ENCODE results near the gene ADGRF5.

ADGRF5 gene

DNA sequence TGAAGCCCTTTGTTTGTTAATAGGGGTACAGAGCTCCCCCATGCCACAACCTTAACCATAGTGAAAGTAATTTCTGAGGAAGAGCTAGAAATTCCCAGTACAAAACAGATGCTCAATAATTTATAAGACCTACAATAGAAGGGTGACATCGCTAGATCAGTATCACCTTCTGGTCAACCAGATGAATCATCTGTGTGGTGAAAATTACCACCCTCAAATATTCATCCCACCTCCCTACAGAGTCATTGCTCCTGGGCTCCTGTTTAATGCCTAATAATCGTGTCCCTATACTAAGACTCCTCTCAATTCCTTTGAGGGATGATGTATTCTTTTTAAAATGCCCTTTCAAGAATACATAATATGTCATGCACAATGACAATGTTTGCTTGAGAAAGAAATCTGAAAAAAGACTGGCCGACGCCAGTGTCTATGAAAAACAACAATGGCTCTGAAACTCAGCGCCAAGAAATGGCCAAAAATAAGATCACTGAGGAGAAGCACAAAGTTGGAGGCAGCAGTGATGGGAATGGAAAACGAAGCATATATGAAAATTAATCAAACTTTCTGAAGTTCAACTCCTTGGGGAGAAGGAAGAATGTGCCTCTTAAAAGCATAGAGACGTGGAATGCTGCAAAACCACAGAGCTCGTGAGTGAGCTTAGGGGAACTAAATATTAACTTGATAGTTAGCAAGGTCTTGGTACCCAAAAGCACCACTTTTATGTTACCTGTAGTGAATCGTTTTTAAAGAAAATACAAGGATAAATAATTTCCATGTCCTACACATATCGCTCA, 11.0 kb upstream of the ADGRF5 start:
- no peak for DNase-seq

DNA sequence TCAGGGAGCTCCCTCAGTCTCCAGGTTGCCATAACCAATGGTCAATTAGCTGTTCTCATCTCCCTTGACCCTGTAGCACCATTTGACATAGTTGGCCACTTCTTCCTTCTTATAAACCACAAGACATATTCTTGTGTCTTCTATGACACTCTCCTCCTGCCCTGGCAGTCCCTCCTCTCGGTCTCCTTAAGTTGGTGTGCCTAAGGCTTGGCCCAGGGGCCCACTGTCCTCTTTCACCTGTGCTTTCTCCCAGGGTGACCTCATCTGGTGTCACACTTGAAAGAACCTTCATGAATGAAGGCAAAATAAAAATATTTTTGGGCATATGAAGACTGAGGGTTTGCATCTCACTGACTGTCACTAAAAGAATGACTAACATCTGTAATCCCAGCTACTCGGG, 9.7 kb upstream of the ADGRF5 start:
- DNase-seq = no peak

DNA sequence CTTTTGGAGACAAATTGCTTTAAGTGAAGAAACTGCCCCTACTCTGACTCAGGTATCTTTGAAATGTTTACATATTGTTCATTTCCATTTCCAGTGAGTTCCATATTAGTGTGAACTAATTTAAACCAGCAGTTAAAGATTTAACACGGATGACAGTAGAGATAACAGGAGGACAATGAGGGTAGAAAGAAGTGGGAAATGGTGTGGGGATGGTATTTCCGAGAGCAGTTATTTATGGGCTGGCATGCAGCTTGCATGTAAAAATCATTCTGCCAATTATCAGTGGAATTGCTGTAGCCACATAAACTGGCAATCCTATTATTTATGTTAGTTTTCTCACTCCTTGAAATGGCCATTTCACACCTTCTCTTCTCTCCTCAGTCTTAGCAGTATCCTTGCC, 8.6 kb upstream of the ADGRF5 start:
- DNase-seq = no peak

DNA sequence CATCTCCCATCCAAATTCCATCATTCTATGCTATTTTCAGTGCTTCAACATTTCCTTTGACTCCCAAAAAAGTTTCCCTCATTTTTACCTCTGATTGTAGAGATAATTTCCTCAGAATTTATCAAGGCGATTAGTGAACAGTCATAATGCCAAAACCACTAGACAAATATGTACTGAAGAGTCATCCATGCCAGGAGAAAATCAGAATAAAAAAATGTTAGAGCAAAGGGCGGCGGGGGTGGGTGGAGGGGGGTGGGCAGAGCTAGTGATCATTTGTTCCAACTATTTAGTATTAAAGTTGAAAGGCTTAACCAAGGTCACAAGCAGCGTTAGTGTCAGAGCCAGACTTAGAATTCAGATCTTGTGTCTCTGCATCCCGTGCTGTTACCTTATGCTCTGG, 5.3 kb upstream of the ADGRF5 start:
- DNase-seq = no peak

DNA sequence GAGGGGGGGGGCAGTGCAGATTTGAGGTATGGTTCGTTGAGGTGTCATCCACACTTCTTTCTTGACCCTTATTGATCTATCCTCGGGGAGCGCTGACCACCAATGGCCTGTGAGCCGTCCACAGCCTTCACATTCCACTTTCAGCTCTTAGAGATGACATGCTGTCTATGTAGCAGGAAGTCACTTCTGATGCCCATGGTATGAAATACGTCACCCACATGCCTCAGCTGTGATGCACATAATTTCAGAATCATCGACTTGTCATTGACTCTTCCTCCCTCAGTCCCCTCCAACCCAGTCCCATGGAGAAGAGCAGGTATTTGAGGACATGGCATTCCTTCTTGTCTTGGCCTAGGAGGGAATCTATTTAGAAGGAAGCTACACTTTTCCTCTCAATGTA, 4.7 kb upstream of the ADGRF5 start:
- DNase-seq = no peak

DNA sequence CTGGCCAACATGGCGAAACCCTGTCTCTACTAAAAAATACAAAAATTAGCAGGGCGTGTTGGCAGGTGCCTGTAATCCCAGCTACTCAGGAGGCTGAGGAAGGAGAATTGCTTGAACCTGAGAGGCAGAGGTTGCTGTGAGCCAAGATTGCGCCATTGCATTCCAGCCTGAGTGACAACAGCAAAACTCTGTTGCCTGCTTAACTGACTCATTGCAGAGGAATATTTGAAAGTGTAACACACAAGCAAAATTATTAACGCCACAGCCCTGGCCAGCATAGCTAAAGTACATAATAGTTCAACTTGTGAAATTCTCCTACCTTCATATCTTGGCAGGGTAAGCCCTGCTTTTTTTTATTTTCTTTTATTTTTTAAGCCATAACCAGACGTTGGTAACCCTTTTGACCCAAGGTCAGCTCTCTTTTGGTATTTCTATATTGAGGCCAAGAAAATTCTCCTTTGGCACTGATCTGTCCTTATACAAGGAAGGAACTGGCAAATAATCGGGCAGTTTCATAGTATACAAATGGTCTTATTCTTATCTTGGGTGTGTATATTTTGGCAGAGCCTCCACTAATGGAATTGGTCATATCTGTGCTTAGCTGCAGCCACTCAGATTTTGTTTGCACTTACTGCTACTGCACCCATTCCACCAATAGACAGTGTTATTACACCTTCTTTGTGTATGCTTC, 4.0 kb upstream of the ADGRF5 start:
- no peak for DNase-seq

DNA sequence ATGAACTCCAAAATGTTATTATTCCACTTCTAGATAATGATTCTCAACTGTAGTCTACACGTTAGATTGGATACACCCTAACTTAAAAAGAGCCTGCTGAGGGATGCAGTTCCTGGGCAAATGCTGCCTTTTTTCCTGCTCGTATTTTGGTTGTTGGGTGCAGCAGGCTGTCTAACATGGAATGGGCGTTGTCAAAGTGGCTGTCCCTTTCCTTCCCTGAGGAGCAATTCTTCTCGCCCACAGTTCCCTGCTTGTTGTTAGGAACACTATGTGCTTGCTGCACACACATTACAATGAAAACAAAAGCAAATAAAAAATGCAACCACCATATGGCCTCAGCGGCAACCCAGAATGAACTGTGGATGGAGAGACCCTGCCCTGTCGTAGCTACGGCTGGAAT, 1.7 kb upstream of the ADGRF5 start:
- DNase-seq = no peak

DNA sequence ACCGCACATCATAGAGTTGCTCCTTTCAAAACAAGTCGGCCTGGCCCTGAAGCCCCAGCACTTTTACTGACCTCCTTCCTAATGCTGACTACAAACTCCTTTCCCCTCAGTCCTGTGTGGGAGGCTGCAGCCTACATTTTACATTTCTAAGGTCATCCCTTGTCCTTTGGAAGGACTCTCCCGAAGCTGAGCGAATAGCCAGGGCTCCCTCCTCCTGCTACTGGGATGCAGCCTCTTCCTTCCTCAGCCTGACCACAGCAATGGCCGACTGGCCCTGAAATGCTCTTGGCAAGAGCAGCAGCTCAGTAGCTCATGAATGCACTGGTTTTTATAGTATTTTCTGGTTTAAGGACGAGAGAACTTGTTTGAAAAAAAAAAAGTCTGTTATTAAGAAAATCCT, 679 bp downstream of the ADGRF5 start:
- no peak for DNase-seq

DNA sequence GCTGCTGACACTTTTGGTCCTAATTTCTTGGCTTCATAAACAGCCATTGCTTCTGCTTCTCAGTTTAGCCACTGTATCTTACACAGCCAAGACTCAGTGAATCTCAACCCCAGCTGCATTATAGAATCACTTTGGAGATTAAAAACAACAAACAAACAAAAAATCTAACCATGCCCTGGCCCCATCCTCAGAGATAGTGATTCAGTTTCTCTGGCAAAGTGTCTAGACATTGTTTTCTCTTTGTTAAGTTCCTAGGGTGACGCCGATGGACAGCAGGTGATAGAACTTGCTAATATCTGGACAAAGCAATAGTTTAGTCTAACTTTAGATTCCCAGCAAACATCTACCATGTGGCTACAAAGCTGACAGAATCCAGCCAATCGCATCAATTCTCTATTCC, 2.9 kb downstream of the ADGRF5 start:
- DNase-seq = no peak

DNA sequence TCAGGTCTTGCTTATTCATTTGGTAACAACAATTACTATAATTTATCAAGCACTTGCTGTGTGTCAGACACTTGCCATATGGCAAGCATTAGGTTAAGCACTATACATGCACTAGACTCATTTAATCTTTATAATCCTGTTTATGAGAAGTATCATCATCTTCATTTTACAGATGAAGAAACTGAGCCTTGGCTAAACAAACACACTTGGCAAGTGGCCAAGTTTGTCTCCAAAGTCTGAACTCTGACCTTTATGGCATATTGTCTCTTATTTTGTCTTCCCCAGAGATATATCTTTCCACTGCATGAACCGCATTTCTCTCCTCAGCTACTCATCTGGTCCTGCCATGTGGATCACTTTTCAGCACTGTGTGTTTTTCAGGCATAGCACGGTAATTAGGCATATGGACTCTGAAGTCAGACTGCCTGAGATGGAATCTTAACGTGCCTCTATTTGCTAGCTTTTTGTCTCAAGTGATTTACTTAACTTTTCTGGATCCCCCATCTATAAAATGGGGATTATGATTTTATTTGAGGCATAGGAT, 4.7 kb downstream of the ADGRF5 start:
- DNase-seq = no peak

DNA sequence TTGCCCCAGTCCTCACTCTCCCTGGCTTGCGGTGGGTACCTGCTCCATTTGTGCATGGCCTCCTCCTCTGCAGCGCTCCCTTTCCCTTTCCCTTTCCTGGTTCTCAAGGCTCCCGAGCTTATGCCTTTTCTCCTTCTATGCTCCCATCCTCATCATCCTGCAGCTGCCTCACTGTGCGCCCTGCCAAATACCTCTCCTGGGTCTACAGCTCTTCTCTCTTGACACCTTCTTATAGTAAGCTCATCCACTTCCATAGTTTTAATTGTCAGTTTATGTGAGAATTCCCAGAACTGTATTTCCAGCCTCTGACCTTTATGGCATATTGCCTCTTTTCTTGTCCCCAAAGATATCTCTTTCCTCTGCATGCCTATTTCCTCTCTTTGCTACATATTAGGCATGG, 5.9 kb downstream of the ADGRF5 start:
- DNase-seq = no peak

DNA sequence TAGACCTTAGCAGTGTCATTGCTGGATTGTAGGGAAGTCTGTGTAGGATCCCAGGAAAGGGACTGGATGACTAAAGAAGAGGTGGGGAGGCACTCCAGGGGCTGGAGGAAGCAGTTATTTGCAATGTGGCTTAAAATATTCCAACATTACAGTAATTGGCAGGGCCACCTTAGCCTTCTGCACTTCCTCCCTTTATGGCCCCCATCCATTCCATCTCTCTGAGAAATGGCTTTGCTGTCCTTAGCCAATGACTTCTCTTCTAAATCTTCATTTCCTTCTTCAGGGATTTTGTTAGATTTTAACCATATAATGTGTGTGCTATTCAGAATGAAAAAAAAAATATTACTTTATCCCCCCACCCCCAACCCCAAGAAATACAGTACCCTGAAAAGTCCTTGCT, 6.4 kb downstream of the ADGRF5 start:
- DNase-seq = no peak

DNA sequence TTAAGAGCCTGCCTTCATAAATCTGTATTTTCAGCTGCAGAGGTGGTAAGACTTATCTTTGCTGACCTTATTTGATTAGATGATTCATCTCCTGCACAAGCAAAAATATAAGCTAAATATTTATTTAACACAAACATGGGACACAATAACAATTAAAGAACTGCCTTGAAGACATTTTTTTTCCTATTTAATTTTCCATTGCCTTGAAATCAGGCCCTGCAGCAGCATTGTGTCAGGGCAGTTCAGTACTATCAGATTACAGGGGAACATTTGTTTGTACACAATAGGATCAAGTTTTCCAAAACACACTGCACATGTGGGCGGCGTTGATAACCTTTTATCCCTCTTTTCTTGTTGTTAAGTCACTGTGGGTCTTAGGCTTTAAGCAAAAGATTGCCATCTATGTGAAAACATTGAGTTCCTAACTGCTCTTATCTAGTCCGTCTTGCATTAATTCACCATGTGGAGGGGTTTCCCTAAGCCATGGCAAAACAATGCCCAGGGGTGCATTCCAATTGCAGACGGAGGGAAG, 7.4 kb downstream of the ADGRF5 start:
- DNase-seq = no peak

DNA sequence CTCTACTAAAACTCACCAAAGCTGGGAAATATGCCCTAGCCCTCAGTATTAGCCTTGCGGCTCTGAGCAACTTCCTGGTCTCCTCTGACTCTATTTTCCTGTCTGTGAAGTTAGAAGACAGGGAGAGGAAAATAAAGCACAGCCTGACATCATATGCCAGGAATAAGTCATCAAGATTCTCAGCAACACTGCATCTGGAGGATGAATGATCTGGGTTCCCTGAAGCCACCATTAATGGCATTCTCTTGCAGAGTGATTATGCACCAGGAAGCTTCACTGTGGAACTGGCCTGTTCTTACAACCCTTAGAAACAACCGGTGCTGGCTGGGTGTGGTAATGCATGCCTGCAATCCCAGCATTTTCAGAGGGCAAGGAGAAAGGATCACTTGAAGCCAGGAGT, 12.4 kb downstream of the ADGRF5 start:
- DNase-seq = no peak

DNA sequence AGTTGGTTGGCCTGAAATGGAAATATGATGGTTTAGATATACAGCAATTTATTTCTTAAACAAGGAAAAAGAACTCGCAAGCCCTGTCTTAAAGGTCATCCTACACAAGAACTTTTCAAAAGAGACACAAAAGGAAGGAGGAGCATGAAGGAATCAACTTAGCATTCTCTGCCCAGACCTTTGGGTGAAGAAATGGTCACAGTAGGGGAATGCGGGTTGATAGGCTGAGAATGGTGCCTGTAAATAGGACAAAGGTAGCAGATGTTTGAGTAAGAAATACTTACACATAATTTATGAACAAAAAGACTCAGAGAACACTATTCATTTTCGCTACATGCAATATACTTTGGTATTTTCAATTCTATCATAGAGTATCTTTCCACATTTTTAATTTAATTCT, 15.0 kb downstream of the ADGRF5 start:
- no peak for DNase-seq

DNA sequence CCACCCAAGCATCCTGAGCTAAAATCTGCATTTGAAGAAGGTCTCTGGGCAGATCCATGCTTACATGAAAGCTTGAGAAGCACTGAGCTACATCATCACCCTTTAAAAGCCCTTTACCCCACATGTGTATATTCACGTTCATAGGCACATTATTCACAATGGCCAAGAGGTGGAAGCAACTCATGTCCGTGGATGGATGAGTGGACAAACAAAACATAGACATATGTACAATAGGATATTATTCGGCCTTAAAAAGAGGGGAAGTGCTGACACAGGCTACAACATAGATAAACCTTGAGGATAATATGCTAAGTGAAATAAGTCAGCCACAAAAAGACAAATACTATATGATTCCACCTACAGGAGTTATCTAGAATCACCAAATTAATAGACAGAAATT, 17.6 kb downstream of the ADGRF5 start:
- DNase-seq = no peak

DNA sequence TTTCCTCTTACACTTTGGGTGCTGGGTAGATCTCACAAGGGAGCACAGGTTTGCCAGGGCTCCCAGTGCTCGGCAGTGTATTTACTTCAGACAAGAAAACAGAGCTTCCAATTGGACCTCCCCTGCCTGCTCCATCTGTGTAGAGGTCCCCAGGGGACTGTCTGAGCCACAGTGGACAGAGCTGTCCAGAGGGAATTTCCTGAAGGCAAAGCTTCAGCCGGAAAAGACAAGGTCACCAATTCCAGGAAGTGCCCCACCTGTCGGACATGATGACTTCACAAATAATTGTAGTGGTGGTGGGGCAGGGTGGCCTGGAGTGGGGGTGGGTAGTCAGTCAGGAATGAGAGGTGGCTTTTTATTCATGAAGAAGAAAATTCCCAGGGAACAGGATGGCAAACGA, 18.6 kb downstream of the ADGRF5 start:
- DNase-seq = no peak

DNA sequence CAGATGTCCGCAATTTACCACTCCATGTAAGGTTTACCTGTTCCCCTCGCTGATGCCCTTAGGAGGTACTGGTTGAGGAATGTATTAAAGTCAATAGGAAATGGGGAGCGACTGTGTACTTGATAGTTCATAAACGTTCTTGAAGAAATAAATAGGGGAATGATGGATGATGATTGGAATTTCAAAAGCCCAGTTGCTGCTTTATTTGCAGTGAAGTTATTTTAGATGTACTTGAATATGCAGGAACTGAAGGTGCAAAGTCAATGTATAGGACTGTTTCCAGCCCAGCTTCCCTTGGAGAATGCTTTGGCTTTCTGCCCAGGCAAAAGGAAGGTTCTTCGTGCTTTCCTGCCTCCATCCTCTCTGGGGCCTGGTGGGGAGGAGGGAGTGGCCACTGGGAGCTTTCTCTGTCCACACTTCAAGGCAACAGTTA, 19.8 kb downstream of the ADGRF5 start:
- no peak for DNase-seq

DNA sequence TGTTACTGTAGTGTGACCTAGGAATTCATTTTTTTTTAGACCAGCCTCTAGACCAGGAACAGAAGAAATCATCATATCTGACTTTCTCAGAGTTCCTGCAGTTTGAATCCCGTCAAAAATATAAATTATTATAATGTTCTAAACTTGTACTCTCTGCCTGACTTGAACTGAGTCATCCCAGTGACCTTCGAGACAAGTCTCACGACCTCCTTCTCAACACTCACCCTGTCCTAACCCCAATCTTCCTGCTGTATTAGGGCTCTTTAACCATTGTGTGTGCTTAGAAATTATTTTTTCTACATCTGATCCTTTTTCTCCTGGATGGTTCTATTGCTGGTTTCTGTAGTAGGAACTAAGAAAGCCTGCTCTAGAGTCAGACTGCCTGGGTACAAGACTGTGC, 21.5 kb downstream of the ADGRF5 start:
- DNase-seq = no peak

DNA sequence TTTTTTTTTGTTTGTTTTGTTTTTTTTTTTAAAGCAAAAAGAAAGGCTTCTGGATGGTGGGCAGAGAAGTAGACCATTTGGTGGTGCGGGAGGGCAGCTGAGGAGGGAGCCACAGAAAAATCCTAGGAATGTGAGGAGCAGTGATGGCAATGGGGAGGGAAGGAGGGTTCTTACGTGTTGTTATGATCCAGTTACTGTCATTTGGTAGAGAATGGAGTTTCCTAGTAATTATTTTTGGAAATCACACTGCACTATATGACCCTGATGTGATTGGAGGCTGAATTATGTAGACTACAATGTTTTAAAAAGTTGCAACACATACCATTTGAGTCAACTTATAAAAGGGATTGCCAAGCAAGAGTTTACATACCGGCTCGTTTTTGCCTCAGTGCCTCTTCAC, 22.1 kb downstream of the ADGRF5 start:
- DNase-seq = no peak

DNA sequence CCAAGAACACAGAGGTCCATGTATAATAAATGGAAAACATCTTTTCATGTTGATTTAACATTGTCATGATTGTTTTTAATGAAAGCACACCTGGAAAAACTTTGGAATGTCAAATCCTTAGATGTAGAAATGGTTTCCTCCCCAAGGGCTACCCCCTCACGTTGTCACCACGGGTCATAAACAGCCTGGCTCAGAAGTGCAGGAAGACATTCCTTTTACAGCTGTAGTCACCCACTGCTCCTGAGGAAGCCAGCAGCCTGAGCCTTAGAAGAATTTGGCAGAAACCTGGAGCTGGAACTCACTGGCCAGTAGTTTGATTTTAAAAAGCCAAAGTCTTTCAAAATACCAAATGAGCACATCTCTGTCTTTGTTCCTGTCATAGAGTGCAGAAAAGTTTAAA, 23.7 kb downstream of the ADGRF5 start:
- no peak for DNase-seq

DNA sequence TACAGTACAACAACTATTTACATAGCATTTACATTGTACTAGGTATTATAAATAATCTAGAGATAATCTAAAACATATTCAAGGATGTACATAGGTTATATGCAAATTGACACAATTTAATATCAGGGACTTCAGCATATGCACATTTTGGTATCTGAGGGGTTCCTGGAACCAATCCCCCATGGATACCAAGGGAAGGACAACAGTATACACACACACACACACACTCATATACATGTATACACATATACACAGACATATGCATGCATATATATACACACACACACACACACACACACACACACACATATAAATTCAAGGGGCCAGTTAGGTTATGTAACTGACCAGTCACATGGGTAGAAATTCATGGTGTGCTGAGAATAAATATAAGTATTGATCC, 24.9 kb downstream of the ADGRF5 start:
- no peak for DNase-seq

DNA sequence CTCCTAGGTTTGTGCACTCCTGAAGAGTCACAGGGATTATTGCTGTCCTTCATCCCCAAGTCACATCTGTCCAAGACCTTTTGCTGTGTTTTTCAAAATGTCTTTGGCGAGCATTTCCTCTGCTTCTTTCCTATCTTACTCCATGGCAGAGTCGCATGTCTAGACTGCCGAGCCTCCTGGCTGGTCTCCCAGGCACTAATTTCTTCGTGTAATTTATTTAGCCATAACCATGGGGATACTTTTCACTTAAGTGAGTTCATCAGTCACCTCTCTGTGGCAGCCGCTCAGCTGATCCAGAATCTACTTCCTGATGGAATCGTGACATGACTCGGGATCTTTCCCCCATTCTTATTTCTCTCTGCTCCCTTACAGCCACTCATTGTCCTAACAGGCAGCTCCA, 25.8 kb downstream of the ADGRF5 start:
- DNase-seq = no peak

DNA sequence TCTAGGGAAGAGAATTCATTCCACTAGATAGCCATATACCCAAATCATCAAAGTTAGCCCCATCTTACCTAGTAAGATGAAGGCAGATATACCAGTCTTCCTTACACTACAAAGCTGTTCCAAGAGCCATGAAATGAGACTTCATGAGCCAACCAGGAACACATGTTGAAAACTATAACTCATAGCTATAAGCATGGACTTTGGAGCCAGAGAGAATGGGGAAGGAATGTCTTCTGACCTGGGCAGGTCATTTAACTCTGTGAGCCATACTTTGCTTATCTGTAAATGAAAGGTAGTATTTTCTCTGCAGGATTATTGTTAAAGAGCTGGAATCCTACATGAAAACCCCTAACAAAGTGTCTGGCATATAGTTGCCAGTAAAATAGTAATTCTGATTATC, 27.3 kb downstream of the ADGRF5 start:
- DNase-seq = no peak
